ENCODE data around the gene C14orf93.
A peak's percentile ranks its signal among the peaks of the same experiment; 100 is the strongest.

C14orf93 gene

GRCh38 chr14:23044840-23045239 lies 34.9 kb upstream of the C14orf93 start:
- FAIRE-seq = no peak

GRCh38 chr14:23043754-23044153 lies 33.8 kb upstream of the C14orf93 start:
- no peak for FAIRE-seq

GRCh38 chr14:23043145-23043544 lies 33.2 kb upstream of the C14orf93 start:
- FAIRE-seq = no peak

- FAIRE-seq = no peak
Measured at GRCh38 chr14:23042162-23042965, 32.4 kb upstream of the C14orf93 start, which contains the start of gene PSMB11. Gene PSMB11 (plus strand): TSS chr14:23042212. CDS start chr14:23042226, 14 bp downstream.

GRCh38 chr14:23041729-23042128 lies 31.8 kb upstream of the C14orf93 start:
- no peak for FAIRE-seq

GRCh38 chr14:23040100-23040499 lies 30.2 kb upstream of the C14orf93 start:
- no peak for FAIRE-seq

GRCh38 chr14:23035303-23036144 lies 25.6 kb upstream of the C14orf93 start:
- FAIRE-seq = no peak

- peak; percentile 95 for FAIRE-seq
Measured at GRCh38 chr14:23034498-23035302, 24.8 kb upstream of the C14orf93 start, which contains the start of gene PSMB5. Gene PSMB5 (minus strand): TSS chr14:23034900. CDS start chr14:23034881, 19 bp downstream.

GRCh38 chr14:23033801-23034497 lies 24.0 kb upstream of the C14orf93 start:
- FAIRE-seq = no peak

GRCh38 chr14:23033251-23033727 lies 23.3 kb upstream of the C14orf93 start:
- no peak for FAIRE-seq

- FAIRE-seq = no peak
Measured at GRCh38 chr14:23030936-23031335, 21.0 kb upstream of the C14orf93 start.

- FAIRE-seq = no peak
Measured at GRCh38 chr14:23028799-23029198, 18.9 kb upstream of the C14orf93 start.

- FAIRE-seq = no peak
Measured at GRCh38 chr14:23025151-23025814, 15.3 kb upstream of the C14orf93 start.

- no peak for FAIRE-seq
Measured at GRCh38 chr14:23024612-23025075, 14.7 kb upstream of the C14orf93 start.

GRCh38 chr14:23023795-23024152 lies 13.8 kb upstream of the C14orf93 start:
- no peak for FAIRE-seq

GRCh38 chr14:23023022-23023794 lies 13.3 kb upstream of the C14orf93 start:
- FAIRE-seq = no peak

- no peak for FAIRE-seq
Measured at GRCh38 chr14:23021889-23022442, 12.0 kb upstream of the C14orf93 start.

GRCh38 chr14:23021434-23021833 lies 11.5 kb upstream of the C14orf93 start:
- FAIRE-seq = no peak

GRCh38 chr14:23020143-23021128 lies 10.5 kb upstream of the C14orf93 start:
- no peak for FAIRE-seq
